Amniotic epithelial cell (primary cell): ENCODE measurements around the gene SGCD.

ENCODE experiments used
- DNase-seq: peaks from one replicate; pipeline ENCODE4 v3.0.0-alpha.2; 2010; ENCODE audit warnings: low read depth

The SGCD gene

GRCh38 chr5:156515121-156515520 lies 188.2 kb downstream of the SGCD start:
- no peak for DNase-seq

GRCh38 chr5:156515803-156516360 lies 188.9 kb downstream of the SGCD start:
- no peak for DNase-seq

- no peak for DNase-seq
Observed at GRCh38 chr5:156522651-156523529, 195.9 kb downstream of the SGCD start.

- no peak for DNase-seq
Observed at GRCh38 chr5:156523607-156524006, 196.6 kb downstream of the SGCD start.

- DNase-seq = no peak
Observed at GRCh38 chr5:156526081-156526925, 199.3 kb downstream of the SGCD start.

- no peak for DNase-seq
Observed at GRCh38 chr5:156527611-156528010, 200.6 kb downstream of the SGCD start.

GRCh38 chr5:156528673-156529072 lies 201.7 kb downstream of the SGCD start:
- DNase-seq = no peak

GRCh38 chr5:156529892-156530291 lies 202.9 kb downstream of the SGCD start:
- DNase-seq = no peak

GRCh38 chr5:156531199-156531598 lies 204.2 kb downstream of the SGCD start:
- no peak for DNase-seq

GRCh38 chr5:156532921-156533320 lies 206.0 kb downstream of the SGCD start:
- no peak for DNase-seq

GRCh38 chr5:156534085-156534484 lies 207.1 kb downstream of the SGCD start:
- no peak for DNase-seq

- no peak for DNase-seq
Observed at GRCh38 chr5:156534906-156535485, 208.0 kb downstream of the SGCD start.

GRCh38 chr5:156540491-156540890 lies 213.5 kb downstream of the SGCD start:
- no peak for DNase-seq

GRCh38 chr5:156541582-156541981 lies 214.6 kb downstream of the SGCD start:
- no peak for DNase-seq

- no peak for DNase-seq
Observed at GRCh38 chr5:156543348-156544145, 216.6 kb downstream of the SGCD start.

- no peak for DNase-seq
Observed at GRCh38 chr5:156552855-156553358, 225.9 kb downstream of the SGCD start.

- DNase-seq = no peak
Observed at GRCh38 chr5:156556666-156557406, 229.9 kb downstream of the SGCD start.

GRCh38 chr5:156560002-156560401 lies 233.0 kb downstream of the SGCD start:
- no peak for DNase-seq

GRCh38 chr5:156561651-156562050 lies 234.7 kb downstream of the SGCD start:
- no peak for DNase-seq

- DNase-seq = no peak
Observed at GRCh38 chr5:156570615-156571014, 243.7 kb downstream of the SGCD start.

GRCh38 chr5:156581725-156582124 lies 254.8 kb downstream of the SGCD start:
- no peak for DNase-seq
